Stimulated activated memory B cell treated with anti-CD40 and anti-IgM and Interleukin-4, amounts not matched to agents 10 μg/mL and 1 μg/mL and 100 μg/mL, for 72 hours (primary cell): ENCODE measurements around the gene TSHZ2.

Experiments used
- ATAC-seq: fragments of 150-1000 bp; cut with Tn5 transposase; 2 replicates; pipeline ENCODE4 v1.10.0; 2021
- H3K27ac Mint-ChIP-seq: one replicate; pipeline ENCODE4 v1.8.0; 2022; ENCODE audit warnings: mild to moderate bottlenecking, mixed read lengths
- H3K27me3 Mint-ChIP-seq: one replicate; pipeline ENCODE4 v1.8.0; 2022; ENCODE audit warnings: mixed read lengths
- H3K36me3 Mint-ChIP-seq: one replicate; pipeline ENCODE4 v1.8.0; 2022; ENCODE audit warnings: mixed read lengths
- H3K4me1 Mint-ChIP-seq: one replicate; pipeline ENCODE4 v1.8.0; 2022; ENCODE audit warnings: mixed read lengths
- H3K4me3 Mint-ChIP-seq: one replicate; pipeline ENCODE4 v1.8.0; 2022; ENCODE audit warnings: mild to moderate bottlenecking, moderate library complexity, mixed read lengths
- H3K9me3 Mint-ChIP-seq: one replicate; pipeline ENCODE4 v1.8.0; 2022; ENCODE audit warnings: mixed read lengths

The TSHZ2 gene

GRCh38 chr20:53116733-53117132 is 144.6 kb downstream of the TSHZ2 start:
- Mint-ChIP-seq H3K27me3 (peaks cover 6% of the 10 kb centered on the region), H3K4me1 (no peaks in the 10 kb centered on the region), H3K4me3 (no peak overlapping the region), H3K9me3 (peaks cover 5% of the 10 kb centered on the region), H3K36me3 (no peaks in the 10 kb centered on the region), H3K27ac (no peak overlapping the region)
- no peak for ATAC-seq

GRCh38 chr20:53122853-53123252 is 150.7 kb downstream of the TSHZ2 start:
- ATAC-seq: no peak
- Mint-ChIP-seq H3K27me3 (peaks cover 6% of the 10 kb centered on the region), H3K27ac (no peak overlapping the region), H3K9me3 (no peaks in the 10 kb centered on the region), H3K4me3 (no peak overlapping the region), H3K4me1 (no peaks in the 10 kb centered on the region), H3K36me3 (no peaks in the 10 kb centered on the region)

GRCh38 chr20:53124075-53124551 is 152.0 kb downstream of the TSHZ2 start:
- Mint-ChIP-seq H3K27ac (no peak overlapping the region), H3K27me3 (no peaks in the 10 kb centered on the region), H3K4me3 (no peak overlapping the region), H3K9me3 (no peaks in the 10 kb centered on the region), H3K36me3 (no peaks in the 10 kb centered on the region), H3K4me1 (no peaks in the 10 kb centered on the region)
- no peak for ATAC-seq

- H3K4me1 Mint-ChIP-seq: no peaks in the 10 kb centered on the region
- no peaks in the 10 kb centered on the region for H3K36me3 Mint-ChIP-seq
- no peaks in the 10 kb centered on the region for H3K9me3 Mint-ChIP-seq
- no peak overlapping the region for H3K27ac Mint-ChIP-seq
- no peak for ATAC-seq
- H3K4me3 Mint-ChIP-seq: no peak overlapping the region
- no peaks in the 10 kb centered on the region for H3K27me3 Mint-ChIP-seq
Measured at GRCh38 chr20:53124803-53125202, 152.6 kb downstream of the TSHZ2 start.

- Mint-ChIP-seq H3K4me3 (no peak overlapping the region), H3K9me3 (no peaks in the 10 kb centered on the region), H3K27ac (no peak overlapping the region), H3K27me3 (no peaks in the 10 kb centered on the region), H3K4me1 (no peaks in the 10 kb centered on the region), H3K36me3 (no peaks in the 10 kb centered on the region)
- ATAC-seq: no peak
Measured at GRCh38 chr20:53126185-53126584, 154.0 kb downstream of the TSHZ2 start.

GRCh38 chr20:53127027-53127426 is 154.9 kb downstream of the TSHZ2 start:
- H3K27me3 Mint-ChIP-seq: no peaks in the 10 kb centered on the region
- no peaks in the 10 kb centered on the region for H3K36me3 Mint-ChIP-seq
- no peak overlapping the region for H3K27ac Mint-ChIP-seq
- H3K4me3 Mint-ChIP-seq: no peak overlapping the region
- no peaks in the 10 kb centered on the region for H3K9me3 Mint-ChIP-seq
- H3K4me1 Mint-ChIP-seq: no peaks in the 10 kb centered on the region
- no peak for ATAC-seq

- H3K27me3 Mint-ChIP-seq: no peaks in the 10 kb centered on the region
- no peak overlapping the region for H3K27ac Mint-ChIP-seq
- no peaks in the 10 kb centered on the region for H3K4me1 Mint-ChIP-seq
- no peak overlapping the region for H3K4me3 Mint-ChIP-seq
- ATAC-seq: no peak
- no peaks in the 10 kb centered on the region for H3K36me3 Mint-ChIP-seq
- no peaks in the 10 kb centered on the region for H3K9me3 Mint-ChIP-seq
Measured at GRCh38 chr20:53128004-53128403, 155.8 kb downstream of the TSHZ2 start.

GRCh38 chr20:53129563-53129962 is 157.4 kb downstream of the TSHZ2 start:
- H3K4me3 Mint-ChIP-seq: no peak overlapping the region
- H3K27ac Mint-ChIP-seq: no peak overlapping the region
- no peak for ATAC-seq
- H3K27me3 Mint-ChIP-seq: no peaks in the 10 kb centered on the region
- H3K4me1 Mint-ChIP-seq: no peaks in the 10 kb centered on the region
- no peaks in the 10 kb centered on the region for H3K36me3 Mint-ChIP-seq
- no peaks in the 10 kb centered on the region for H3K9me3 Mint-ChIP-seq

GRCh38 chr20:53130795-53131194 is 158.6 kb downstream of the TSHZ2 start:
- no peak overlapping the region for H3K27ac Mint-ChIP-seq
- H3K27me3 Mint-ChIP-seq: no peaks in the 10 kb centered on the region
- no peak overlapping the region for H3K4me3 Mint-ChIP-seq
- no peaks in the 10 kb centered on the region for H3K4me1 Mint-ChIP-seq
- no peak for ATAC-seq
- no peaks in the 10 kb centered on the region for H3K9me3 Mint-ChIP-seq
- H3K36me3 Mint-ChIP-seq: no peaks in the 10 kb centered on the region

GRCh38 chr20:53133125-53133524 is 161.0 kb downstream of the TSHZ2 start:
- no peaks in the 10 kb centered on the region for H3K27me3 Mint-ChIP-seq
- H3K9me3 Mint-ChIP-seq: no peaks in the 10 kb centered on the region
- no peaks in the 10 kb centered on the region for H3K36me3 Mint-ChIP-seq
- H3K27ac Mint-ChIP-seq: no peak overlapping the region
- H3K4me1 Mint-ChIP-seq: no peaks in the 10 kb centered on the region
- no peak for ATAC-seq
- no peak overlapping the region for H3K4me3 Mint-ChIP-seq

GRCh38 chr20:53133628-53134027 is 161.5 kb downstream of the TSHZ2 start:
- no peak overlapping the region for H3K4me3 Mint-ChIP-seq
- ATAC-seq: no peak
- H3K27me3 Mint-ChIP-seq: no peaks in the 10 kb centered on the region
- no peak overlapping the region for H3K27ac Mint-ChIP-seq
- no peaks in the 10 kb centered on the region for H3K4me1 Mint-ChIP-seq
- no peaks in the 10 kb centered on the region for H3K36me3 Mint-ChIP-seq
- H3K9me3 Mint-ChIP-seq: no peaks in the 10 kb centered on the region

- H3K4me3 Mint-ChIP-seq: no peak overlapping the region
- H3K27me3 Mint-ChIP-seq: no peaks in the 10 kb centered on the region
- H3K4me1 Mint-ChIP-seq: no peaks in the 10 kb centered on the region
- no peak for ATAC-seq
- no peaks in the 10 kb centered on the region for H3K9me3 Mint-ChIP-seq
- H3K36me3 Mint-ChIP-seq: no peaks in the 10 kb centered on the region
- no peak overlapping the region for H3K27ac Mint-ChIP-seq
Measured at GRCh38 chr20:53136473-53136872, 164.3 kb downstream of the TSHZ2 start.

GRCh38 chr20:53138454-53139262 is 166.5 kb downstream of the TSHZ2 start:
- no peak overlapping the region for H3K27ac Mint-ChIP-seq
- no peaks in the 10 kb centered on the region for H3K4me1 Mint-ChIP-seq
- H3K27me3 Mint-ChIP-seq: no peaks in the 10 kb centered on the region
- H3K9me3 Mint-ChIP-seq: peaks cover 3% of the 10 kb centered on the region
- no peaks in the 10 kb centered on the region for H3K36me3 Mint-ChIP-seq
- no peak for ATAC-seq
- no peak overlapping the region for H3K4me3 Mint-ChIP-seq

- Mint-ChIP-seq H3K9me3 (peaks cover 3% of the 10 kb centered on the region), H3K4me1 (peaks cover 3% of the 10 kb centered on the region), H3K36me3 (no peaks in the 10 kb centered on the region), H3K4me3 (no peak overlapping the region), H3K27me3 (no peaks in the 10 kb centered on the region), H3K27ac (no peak overlapping the region)
- ATAC-seq: no peak
Measured at GRCh38 chr20:53141201-53142050, 169.3 kb downstream of the TSHZ2 start.

- H3K4me3 Mint-ChIP-seq: no peak overlapping the region
- H3K27me3 Mint-ChIP-seq: no peaks in the 10 kb centered on the region
- H3K36me3 Mint-ChIP-seq: no peaks in the 10 kb centered on the region
- H3K4me1 Mint-ChIP-seq: peaks cover 6% of the 10 kb centered on the region
- no peak for ATAC-seq
- H3K27ac Mint-ChIP-seq: no peak overlapping the region
- H3K9me3 Mint-ChIP-seq: peaks cover 3% of the 10 kb centered on the region
Measured at GRCh38 chr20:53142225-53143127, 170.3 kb downstream of the TSHZ2 start.
